GM19043 (cell line): ENCODE data around the gene PCNT.

Source experiments
- ATAC-seq: cut with Tn5 transposase; IDR thresholded peaks from one replicate; pipeline ENCODE4 v1.9.1; 2021; ENCODE audit warnings: low read depth; ENCODE audit not compliant: unreplicated experiment

Gene PCNT

GRCh38 chr21:46327711-46328110 is 3.8 kb downstream of the PCNT start:
- ATAC-seq: no peak

GRCh38 chr21:46328151-46328550 is 4.2 kb downstream of the PCNT start:
- no peak for ATAC-seq

DNA sequence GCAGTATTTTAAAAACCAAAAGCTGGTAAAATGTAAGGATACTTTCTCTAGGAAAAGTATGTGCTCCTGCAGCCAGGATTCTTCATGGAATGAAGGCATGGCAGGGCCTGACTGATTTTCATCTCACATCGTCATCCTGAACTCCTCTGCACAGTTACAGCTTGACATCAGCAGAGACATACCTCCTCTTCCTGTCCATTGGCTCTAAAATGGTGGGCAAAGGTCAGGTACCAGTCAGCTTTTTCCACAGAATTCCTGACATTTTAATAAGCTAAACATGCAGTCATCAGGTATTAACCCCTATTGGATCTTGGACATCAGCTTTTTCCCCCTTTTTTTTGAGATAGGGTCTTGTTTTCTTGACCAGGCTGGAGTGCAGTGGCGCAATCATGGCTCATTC is 5.8 kb downstream of the PCNT start:
- ATAC-seq: no peak

DNA sequence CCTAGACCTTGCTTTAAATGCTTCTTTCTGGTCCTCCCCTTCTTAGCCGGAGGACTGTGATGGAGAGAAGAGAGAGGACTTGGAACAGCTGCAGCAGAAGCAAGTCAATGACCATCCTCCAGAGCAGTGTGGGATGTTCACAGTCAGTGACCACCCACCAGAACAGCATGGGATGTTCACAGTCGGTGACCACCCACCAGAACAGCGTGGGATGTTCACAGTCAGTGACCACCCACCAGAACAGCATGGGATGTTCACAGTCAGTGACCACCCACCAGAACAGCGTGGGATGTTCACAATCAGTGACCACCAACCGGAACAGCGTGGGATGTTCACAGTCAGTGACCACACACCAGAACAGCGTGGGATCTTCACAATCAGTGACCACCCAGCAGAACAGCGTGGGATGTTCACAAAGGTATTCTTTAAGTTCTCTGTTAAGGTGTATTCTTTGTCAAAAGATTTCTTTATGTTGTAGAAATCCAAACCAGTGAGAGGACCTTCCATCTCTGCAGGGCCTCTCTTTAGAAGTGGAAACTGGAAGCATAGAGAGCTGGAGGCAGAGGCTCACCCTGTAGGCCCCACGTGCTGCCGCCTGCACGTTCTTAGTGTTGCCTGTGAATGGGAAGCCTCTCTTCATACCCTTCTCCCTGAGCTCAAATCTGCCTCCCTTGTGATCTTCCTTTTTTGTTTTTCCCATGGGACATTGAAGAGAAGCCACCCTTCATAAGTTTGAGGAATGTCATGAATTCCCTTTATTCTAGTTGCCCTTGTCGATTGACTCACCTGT is 10.6 kb downstream of the PCNT start:
- no peak for ATAC-seq

- ATAC-seq: no peak
Observed at GRCh38 chr21:46336603-46337002, 12.6 kb downstream of the PCNT start.

DNA sequence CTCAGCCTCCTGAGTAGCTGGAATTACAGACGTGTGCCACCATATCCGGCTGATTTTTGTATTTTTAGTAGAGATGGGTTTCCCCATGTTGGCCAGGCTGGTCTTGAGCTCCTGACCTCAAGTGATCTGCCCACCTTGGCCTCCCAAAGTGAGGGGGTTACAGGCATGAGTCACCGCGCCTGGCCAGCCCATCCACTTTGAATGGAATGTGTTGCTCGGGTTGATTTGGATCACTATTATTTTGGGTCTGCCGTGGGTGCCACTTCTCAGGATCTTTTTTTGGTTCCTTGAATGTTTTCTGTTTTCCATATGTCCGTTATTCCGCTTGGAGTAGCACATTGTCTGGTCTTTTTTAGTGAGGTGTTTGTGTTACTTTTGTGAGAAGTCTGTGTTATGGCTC is 17.0 kb downstream of the PCNT start:
- no peak for ATAC-seq

- no peak for ATAC-seq
Observed at GRCh38 chr21:46344219-46344915, 20.4 kb downstream of the PCNT start.

DNA sequence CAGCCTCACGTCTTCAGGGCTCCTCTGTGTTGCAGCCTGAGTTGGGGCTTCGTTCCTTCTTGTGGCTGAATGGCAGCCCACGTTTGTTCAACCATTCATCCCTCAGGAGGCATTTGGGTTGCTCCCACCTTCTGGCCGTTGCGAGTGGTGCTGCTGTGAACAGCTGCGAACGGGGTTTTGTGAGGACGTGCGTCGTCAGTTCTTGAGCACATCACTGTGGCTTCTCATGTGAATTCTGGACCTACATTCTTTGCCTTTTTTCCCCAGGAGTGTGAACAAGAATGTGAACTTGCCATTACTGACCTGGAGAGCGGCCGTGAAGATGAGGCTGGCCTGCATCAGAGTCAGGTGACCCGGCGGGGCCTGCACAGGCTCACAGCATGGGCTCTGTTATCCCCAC is 21.9 kb downstream of the PCNT start:
- no peak for ATAC-seq

GRCh38 chr21:46346296-46347202 is 22.6 kb downstream of the PCNT start:
- ATAC-seq: no peak

GRCh38 chr21:46347203-46347550 is 23.2 kb downstream of the PCNT start:
- ATAC-seq: no peak

GRCh38 chr21:46347791-46348381 is 23.9 kb downstream of the PCNT start:
- ATAC-seq: no peak

DNA sequence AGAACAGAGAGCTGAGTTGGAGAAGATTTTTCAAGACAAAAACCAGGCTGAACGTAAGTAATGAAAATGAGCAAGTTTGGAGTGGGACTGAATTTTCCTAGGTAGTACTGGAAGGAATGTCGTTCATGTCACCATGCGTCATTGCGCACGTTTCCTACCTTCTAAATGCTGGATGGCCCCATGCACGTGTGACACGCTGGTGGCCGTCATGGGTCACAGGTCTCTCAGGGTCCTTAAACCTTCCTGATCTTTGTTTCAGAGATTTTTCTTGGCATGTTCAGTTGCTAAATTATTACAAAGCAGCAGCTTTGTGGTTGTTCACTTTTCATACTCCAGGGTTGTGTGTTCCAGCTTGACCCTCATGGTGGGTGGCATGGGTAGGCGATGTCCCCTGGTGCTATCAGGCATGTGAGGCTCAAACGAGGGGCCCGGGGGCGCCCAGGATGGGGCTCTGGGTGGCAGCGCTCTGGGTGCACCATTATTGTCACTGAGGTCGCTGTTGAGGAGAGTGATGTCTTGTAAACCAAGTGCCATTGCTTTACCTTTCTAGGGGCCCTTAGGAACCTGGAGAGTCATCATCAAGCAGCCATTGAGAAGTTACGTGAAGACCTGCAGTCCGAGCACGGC is 25.3 kb downstream of the PCNT start:
- no peak for ATAC-seq

GRCh38 chr21:46350571-46350970 is 26.6 kb downstream of the PCNT start:
- no peak for ATAC-seq

DNA sequence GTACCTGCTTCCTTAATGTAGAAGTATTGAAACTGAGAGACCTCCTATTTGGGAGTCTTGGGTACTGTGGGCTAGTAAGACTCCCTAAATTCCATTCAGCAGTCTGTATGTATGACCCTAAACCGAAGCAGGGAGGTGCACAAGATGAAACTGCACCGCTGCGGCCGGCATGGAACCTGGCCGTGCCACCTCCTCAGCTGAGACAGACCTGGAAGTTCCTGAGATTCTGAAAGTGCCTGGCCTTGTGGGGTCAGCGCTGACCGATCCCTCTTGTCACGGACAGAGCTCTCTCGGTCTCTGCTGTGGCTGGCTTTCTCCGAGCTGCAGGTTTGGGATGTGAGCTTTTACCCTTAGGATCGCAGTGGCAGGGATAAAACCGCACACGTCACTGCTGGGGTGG is 27.0 kb downstream of the PCNT start:
- ATAC-seq: no peak

- ATAC-seq: no peak
Observed at GRCh38 chr21:46351476-46352163, 27.7 kb downstream of the PCNT start.

DNA sequence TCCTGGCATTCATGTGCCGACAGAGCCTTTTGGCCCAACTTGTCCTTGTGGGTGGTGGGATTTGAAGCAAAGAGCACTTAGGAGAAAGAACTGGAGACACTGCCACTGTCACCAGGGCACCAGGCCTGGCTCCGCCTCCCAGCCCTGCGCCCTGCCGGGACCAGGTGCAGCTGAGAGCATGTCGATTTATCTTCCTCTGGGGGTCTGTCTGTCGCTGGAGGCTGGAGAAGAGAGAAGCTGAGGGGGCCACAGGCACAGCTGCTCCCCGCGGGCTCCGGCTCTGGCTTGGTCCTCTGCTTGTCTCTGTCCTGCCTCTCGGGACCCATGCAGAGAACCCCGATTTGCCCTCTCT is 28.2 kb downstream of the PCNT start:
- ATAC-seq: no peak

DNA sequence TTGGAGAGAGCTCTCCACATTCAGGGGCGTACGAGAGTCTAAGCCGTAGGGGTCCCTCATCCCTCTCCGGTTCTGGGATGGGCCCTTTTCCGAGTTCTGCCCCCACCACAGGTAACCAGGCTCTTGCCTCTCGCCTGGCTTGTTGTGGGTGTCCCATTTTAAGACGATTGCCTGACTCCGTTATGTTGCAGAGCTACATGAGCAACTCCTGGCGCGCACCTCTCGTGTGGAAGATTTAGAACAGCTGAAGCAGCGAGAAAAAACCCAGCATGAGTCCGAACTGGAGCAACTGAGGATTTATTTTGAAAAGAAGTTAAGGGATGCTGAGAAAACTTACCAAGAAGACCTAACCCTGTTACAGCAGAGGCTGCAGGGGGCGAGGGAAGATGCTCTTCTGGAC is 29.0 kb downstream of the PCNT start:
- no peak for ATAC-seq

- no peak for ATAC-seq
Observed at GRCh38 chr21:46354046-46354445, 30.1 kb downstream of the PCNT start.

DNA sequence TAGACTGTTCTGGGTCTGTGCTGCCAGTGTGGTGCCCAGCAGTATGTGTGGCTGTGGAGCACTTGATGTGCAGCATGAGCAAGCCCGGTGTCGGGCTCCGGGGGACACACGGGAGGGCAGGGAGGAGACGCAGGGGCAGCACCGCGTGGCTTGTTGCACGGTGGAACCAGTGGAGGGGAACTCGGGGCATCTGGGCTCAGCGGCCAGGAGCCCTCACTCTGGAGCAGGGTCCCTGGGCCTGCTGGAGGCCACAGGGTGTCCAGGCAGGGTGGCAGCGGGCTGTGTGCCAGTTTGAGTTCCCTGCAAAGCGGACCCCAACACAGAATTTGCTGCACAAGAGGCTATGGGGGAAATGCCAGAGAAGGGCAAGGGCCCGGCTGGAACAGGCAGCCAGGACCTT is 30.6 kb downstream of the PCNT start:
- no peak for ATAC-seq
